Transverse colon (tissue), 3 donors: ENCODE results near the gene TROAP.

ENCODE experiments used
- CTCF ChIP-seq, 5 experiments: fragments of 200-600 bp in 3 of 5; fragments of 450-650 bp in 2 of 5; sonication (generic) in 3 of 5; IDR thresholded peaks; 1 replicate in 2 of 5; 2 replicates in 3 of 5; pipeline ENCODE4 v1.5.1; 2016 to 2017; ENCODE audit warnings: antibody characterized with exemption in 5 of 5, inconsistent platforms in 3 of 5, mild to moderate bottlenecking in 2 of 5, moderate library complexity in 1 of 5
- POLR2A ChIP-seq: fragments of 450-650 bp; IDR thresholded peaks from one replicate; pipeline ENCODE4 v1.6.1; 2016; ENCODE audit warnings: antibody characterized with exemption, mild to moderate bottlenecking, moderate library complexity

GRCh38 chr12:49301760-49302159 lies 21.3 kb upstream of the TROAP start:
- TF ChIP-seq CTCF (IDR thresholded peaks at IDR 0.05) (no peak), POLR2A (no peak)
